Heart right ventricle (tissue), 16 donors: Measurements from ENCODE around the gene NEUROD2. TPM values are rescaled to one million over a fixed set of nuclear protein-coding genes. Genes with fewer than 3 reads are reported as not detected.

ENCODE experiments used
- ATAC-seq, 8 donors: fragments of 200-7000 bp; cut with Tn5 transposase; one replicate each; pipeline ENCODE4 v1.9.1; 2020; ENCODE audit warnings: mild to moderate bottlenecking in 8 of 8, moderate library complexity in 8 of 8, moderate number of reproducible peaks in 1 of 8
- DNase-seq, 2 donors: peaks; one replicate each; pipeline ENCODE4 v3.0.0-alpha.2; 2020
- H3K27ac ChIP-seq, 10 donors: fragments of 200-600 bp; sonication (generic) in 2 of 10; one replicate each; pipeline versions ENCODE4 v1.5.0 to v1.8.0; 2020 to 2022; ENCODE audit warnings: mild to moderate bottlenecking in 3 of 10
- H3K27me3 ChIP-seq, 7 donors: fragments of 200-600 bp; one replicate each; pipeline ENCODE4 v1.8.0; 2021 to 2022; ENCODE audit warnings: mild to moderate bottlenecking in 2 of 7
- H3K36me3 ChIP-seq, 9 donors: fragments of 200-600 bp; sonication (generic) in 1 of 9; one replicate each; pipeline versions ENCODE4 v1.5.0 to v1.8.0; 2020 to 2022; ENCODE audit warnings: mild to moderate bottlenecking in 2 of 9
- H3K4me1 ChIP-seq, 9 donors: fragments of 200-600 bp; sonication (generic) in 1 of 9; one replicate each; pipeline versions ENCODE4 v1.5.0 to v1.8.0; 2020 to 2022; ENCODE audit warnings: mild to moderate bottlenecking in 4 of 9
- H3K4me3 ChIP-seq, 10 donors: fragments of 200-600 bp; sonication (generic) in 2 of 10; one replicate each; pipeline versions ENCODE4 v1.5.0 to v1.8.0; 2020 to 2022; ENCODE audit warnings: mild to moderate bottlenecking in 7 of 10, moderate library complexity in 2 of 10
- H3K9me3 ChIP-seq, 11 donors: fragments of 200-600 bp in 10 of 11; sonication (generic) in 2 of 11; one replicate each; pipeline versions ENCODE4 v1.5.0 to v1.8.0; 2013 to 2022; ENCODE audit warnings: mild to moderate bottlenecking in 2 of 11, control low read depth in 1 of 11, moderate library complexity in 1 of 11
- WGBS, 2 donors: extraction: QIAGEN DNeasy Blood & Tissue Kit; methylation state at CpG; one replicate each; pipeline ENCODE4 v1.1.7; 2013; ENCODE audit warnings: inconsistent platforms in 1 of 2; 5-methylcytosine and 5-hydroxymethylcytosine counted together
- intact Hi-C, 10 donors: fragments of 100-400 bp; cut with DNase I; formaldehyde crosslinking; loops; one replicate each; pipeline versions ENCODE4 v1.11.1 to v1.14.2; 2022
- polyA plus RNA-seq, 2 donors: library from polyadenylated mRNA; stranded (reverse); fragments of 200-250 nt; gene quantifications; one replicate each; pipeline ENCODE4 v1.2.3, GENCODE V29; 2013
- total RNA-seq, 10 donors: library from RNA; stranded (reverse); fragmentation: NEBNext Ultra II Directional in 3 of 10; extraction: Animal tissue kit (Norgen Biotek cat#: 25700) in 3 of 10; gene quantifications; one replicate each; pipeline versions ENCODE4 v1.2.1 to v1.2.4, GENCODE V29; 2021 to 2023
- TF ChIP-seq, protein P1 (sequence below), 9 donors: fragments of 200-600 bp; sonication (generic) in 2 of 9; IDR thresholded peaks; one replicate each; pipeline versions ENCODE4 v1.5.0 to v1.8.0; 2021 to 2022; ENCODE audit warnings: antibody characterized with exemption in 9 of 9, mild to moderate bottlenecking in 5 of 9, moderate library complexity in 1 of 9
- donor health status: Arrhythmogenic right ventricular cardiomyopathy.
- donor health status: ischemic (EF 13 %, LVEDD 7.1; RV severe dilation, severe dysfunction).
- donor health status: healthy with polysubstance abuse.
- donor health status: DM: no; HTN: yes; CAD: no.
- donor health status: DM: no; HTN: no; CAD: no.
- donor health status: ischemic (EF 25% LVEDD 6.9; RV normal size, moderate dysfunction).
- donor health status: ischemic (EF 25% LVEDD 5.7; RV mildly dilated, moderate dysfunction).
- donor health status: healthy.
- donor health status: DM: yes; HTN: yes; CAD: no.
- donor health status: Ischemic cardiomyopathy.
- donor health status: ischemic (EF 35%, LVEDD 5.7; RV mildly dilated, moderate dysfunction).
- donor health status: nonischemic (EF 11% LVEDD 7.7; RV severe dilation, severe dysfunction).
- donor health status: DM: yes; HTN: yes; CAD: no.
- donor health status: PGD.
- donor health status: ischemic (EF 29% LVEDD 5.4; RV normal size, mild dysfunction).
- donor health status: nonischemic (EF 23%, LVEDD 6.1; RV moderate dilation, normal function).

Gene NEUROD2
- total and polyA plus RNA-seq, 12 donors, result not detected

DNA sequence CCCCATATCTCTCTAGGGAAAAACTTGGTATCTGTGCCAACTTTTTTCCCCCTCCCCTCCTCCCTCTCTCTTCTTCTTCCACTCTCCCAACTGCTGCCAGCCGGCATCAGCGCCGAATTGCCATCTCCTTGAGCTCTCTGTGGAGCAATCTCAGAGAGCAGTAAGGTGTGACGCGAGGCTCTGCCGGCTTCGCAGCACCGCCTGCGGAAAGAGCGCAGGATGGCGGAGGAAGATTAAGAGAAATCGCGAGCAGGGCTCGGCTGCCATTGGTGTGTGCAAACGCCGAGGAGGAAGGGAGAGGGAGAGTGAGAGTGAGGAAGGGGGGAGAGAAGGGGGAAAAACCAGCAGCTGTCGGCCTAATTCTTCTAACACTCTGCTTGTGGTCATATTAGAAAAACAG is 44.2 kb downstream of the NEUROD2 start:
- ATAC-seq, result peak in 3 of 8 donors; percentile 13 to 24 (median 20)
- Histone ChIP-seq H3K27me3 (no peaks in the 10 kb centered on the region), H3K4me1 (peaks cover 0 to 6% (median 0%) of the 10 kb centered on the region in 9 donors), H3K36me3 (peaks cover 0 to 79% (median 9%) of the 10 kb centered on the region in 9 donors), H3K4me3 (peak overlapping the region in 1 of 10 donors; percentile 5), H3K9me3 (no peaks in the 10 kb centered on the region), H3K27ac (no peak overlapping the region)
- intact Hi-C loops, result no loop called here
- WGBS, 2 donors, result 46 to 59% methylated on average over 17 of the region's 17 CpGs
- TF ChIP-seq, protein P1, sequence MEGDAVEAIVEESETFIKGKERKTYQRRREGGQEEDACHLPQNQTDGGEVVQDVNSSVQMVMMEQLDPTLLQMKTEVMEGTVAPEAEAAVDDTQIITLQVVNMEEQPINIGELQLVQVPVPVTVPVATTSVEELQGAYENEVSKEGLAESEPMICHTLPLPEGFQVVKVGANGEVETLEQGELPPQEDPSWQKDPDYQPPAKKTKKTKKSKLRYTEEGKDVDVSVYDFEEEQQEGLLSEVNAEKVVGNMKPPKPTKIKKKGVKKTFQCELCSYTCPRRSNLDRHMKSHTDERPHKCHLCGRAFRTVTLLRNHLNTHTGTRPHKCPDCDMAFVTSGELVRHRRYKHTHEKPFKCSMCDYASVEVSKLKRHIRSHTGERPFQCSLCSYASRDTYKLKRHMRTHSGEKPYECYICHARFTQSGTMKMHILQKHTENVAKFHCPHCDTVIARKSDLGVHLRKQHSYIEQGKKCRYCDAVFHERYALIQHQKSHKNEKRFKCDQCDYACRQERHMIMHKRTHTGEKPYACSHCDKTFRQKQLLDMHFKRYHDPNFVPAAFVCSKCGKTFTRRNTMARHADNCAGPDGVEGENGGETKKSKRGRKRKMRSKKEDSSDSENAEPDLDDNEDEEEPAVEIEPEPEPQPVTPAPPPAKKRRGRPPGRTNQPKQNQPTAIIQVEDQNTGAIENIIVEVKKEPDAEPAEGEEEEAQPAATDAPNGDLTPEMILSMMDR (IDR thresholded peaks at IDR 0.05), result no peak
- DNase-seq, result no peak

DNA sequence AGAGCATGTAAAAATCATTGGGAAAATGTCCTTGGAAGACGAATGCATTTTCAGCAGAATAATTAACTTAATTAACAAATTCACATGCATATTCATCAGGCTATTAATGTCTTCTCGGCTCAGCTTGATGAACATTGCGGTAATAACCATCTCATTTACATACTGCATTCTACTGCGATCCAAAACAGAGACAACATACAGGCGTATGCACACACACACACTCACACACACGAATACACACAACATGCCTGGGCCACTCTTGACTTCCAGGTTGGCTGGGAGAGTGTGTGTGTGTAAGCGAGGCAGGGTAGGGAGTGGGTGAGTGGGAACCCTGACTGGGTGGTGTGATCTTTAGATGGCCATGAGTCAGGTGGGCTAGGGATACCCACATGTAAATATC is 44.7 kb downstream of the NEUROD2 start:
- peaks cover 0 to 79% (median 9%) of the 10 kb centered on the region in 9 donors for H3K36me3 ChIP-seq
- WGBS, 2 donors, result 85 to 91% methylated on average over 7 of the region's 7 CpGs
- H3K27ac ChIP-seq, result no peak overlapping the region
- no peaks in the 10 kb centered on the region for H3K9me3 ChIP-seq
- H3K4me3 ChIP-seq, result no peak overlapping the region
- TF ChIP-seq, protein P1 (IDR thresholded peaks at IDR 0.05), result no peak
- DNase-seq (no peak), ATAC-seq (no peak)
- H3K4me1 ChIP-seq, result peaks cover 0 to 6% (median 0%) of the 10 kb centered on the region in 9 donors
- H3K27me3 ChIP-seq, result no peaks in the 10 kb centered on the region
- intact Hi-C loops, result no loop called here

DNA sequence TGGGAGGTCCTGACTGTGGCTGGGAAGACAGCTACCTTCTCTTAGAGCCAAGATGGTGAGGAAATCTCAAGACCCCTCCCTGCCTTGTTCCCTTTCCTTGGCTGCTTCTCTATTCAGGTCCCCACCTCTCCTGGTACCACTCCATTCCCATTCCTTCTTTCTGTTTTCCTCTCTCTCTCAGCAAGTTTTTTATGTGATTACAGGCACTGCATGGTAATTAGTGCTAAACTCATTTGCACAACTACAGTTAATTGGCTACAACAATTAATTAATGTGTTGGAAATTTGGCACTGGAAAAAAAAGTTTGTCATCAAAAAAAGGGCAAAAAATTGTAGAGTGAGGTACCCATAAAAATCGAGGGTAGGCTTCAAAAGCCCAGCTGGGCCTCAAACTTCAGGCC is 45.3 kb downstream of the NEUROD2 start:
- peaks cover 0 to 79% (median 9%) of the 10 kb centered on the region in 9 donors for H3K36me3 ChIP-seq
- WGBS, 2 donors, result 70 to 80% methylated on average over 1 of the region's 1 CpG
- H3K27ac ChIP-seq, result no peak overlapping the region
- no peak overlapping the region for H3K4me3 ChIP-seq
- DNase-seq, result no peak
- TF ChIP-seq, protein P1 (IDR thresholded peaks at IDR 0.05), result no peak
- H3K9me3 ChIP-seq, result no peaks in the 10 kb centered on the region
- H3K27me3 ChIP-seq, result no peaks in the 10 kb centered on the region
- H3K4me1 ChIP-seq, result peaks cover 0 to 6% (median 0%) of the 10 kb centered on the region in 9 donors
- no peak for ATAC-seq
- intact Hi-C loops, result no loop called here

DNA sequence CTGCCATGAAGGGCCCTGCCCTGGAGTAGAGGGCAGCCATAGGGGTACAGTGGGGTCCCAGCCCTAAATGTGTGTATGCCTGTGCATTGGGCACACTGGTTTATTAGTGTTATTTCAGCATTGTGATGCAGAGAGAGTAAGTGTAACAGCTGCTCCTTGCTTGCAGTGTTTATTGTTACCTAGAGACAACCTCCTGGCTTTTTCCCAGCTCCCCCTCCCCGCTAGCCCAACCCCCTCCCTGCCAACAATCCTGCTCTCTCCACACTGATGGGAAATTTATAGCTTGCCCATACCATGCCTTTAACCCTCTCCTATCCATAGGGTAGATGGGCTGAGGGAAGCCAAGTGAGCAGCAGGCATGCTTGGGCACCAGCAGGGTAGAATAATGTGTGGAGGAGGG is 51.3 kb downstream of the NEUROD2 start:
- ATAC-seq (no peak), DNase-seq (no peak)
- Histone ChIP-seq H3K27ac (no peak overlapping the region), H3K27me3 (no peaks in the 10 kb centered on the region), H3K36me3 (peaks cover 0 to 97% (median 20%) of the 10 kb centered on the region in 9 donors), H3K4me1 (no peaks in the 10 kb centered on the region), H3K4me3 (no peak overlapping the region), H3K9me3 (no peaks in the 10 kb centered on the region)
- TF ChIP-seq, protein P1 (IDR thresholded peaks at IDR 0.05), result no peak
- intact Hi-C loops, result loop anchor here in 1 of 10 donors (10.0 kb wide), 1 partner anchor 198 kb away; no protein-coding TSS in a partner anchor
- WGBS, 2 donors, result 48 to 54% methylated on average over 1 of the region's 1 CpG
